Measurements from ENCODE around the gene CDC14A. TPM values are rescaled to one million over a fixed set of nuclear protein-coding genes. Genes with fewer than 3 reads are reported as not detected.

Gene CDC14A
- total and polyA plus RNA-seq, 2 experiments from 2014 or later = 7.3 to 14.5 TPM

DNA sequence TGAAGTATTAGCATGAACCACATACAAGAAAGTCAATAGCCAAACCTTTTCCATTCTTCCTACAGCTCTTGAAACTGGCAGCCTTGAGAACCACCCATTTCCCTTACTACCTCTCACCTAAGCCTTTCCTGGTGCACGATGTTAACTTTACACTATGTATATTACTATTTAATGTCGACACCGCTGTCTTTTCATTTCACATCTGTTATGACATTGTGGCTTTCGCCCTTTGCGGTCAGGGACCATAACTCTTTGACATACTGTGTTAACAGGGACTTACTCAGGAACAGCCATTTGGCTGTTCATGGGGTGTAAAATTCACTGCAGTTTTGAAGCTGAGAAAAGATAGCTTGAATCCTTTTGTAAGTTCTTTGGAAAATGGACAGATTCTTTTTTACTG is 164.6 kb downstream of the CDC14A start:
- Histone ChIP-seq H3K9me2 (replicated peaks; ENCODE audit: insufficient read depth) (no peaks in the 10 kb centered on the region), H3K4me3 (no peak overlapping the region), H3K79me2 (no peaks in the 10 kb centered on the region), H3K4me1 (ENCODE audit: insufficient read depth) (no peaks in the 10 kb centered on the region), H2AFZ (no peak overlapping the region), H4K20me1 (ENCODE audit: insufficient read depth, poor library complexity, severe bottlenecking) (no peaks in the 10 kb centered on the region), H3K4me2 (no peak overlapping the region), H3K36me3 (replicated peaks; ENCODE audit: insufficient read depth, low read depth) (no peaks in the 10 kb centered on the region), H3K27me3 (no peaks in the 10 kb centered on the region), H3K9me3 (ENCODE audit: low read depth) (no peaks in the 10 kb centered on the region), H3K27ac (no peak overlapping the region)
- 91% methylated on average over 5 of the region's 5 CpGs for WGBS (ENCODE audit: low lambda C conversion rate, missing lambda C conversion rate)
- TF ChIP-seq, protein P1, sequence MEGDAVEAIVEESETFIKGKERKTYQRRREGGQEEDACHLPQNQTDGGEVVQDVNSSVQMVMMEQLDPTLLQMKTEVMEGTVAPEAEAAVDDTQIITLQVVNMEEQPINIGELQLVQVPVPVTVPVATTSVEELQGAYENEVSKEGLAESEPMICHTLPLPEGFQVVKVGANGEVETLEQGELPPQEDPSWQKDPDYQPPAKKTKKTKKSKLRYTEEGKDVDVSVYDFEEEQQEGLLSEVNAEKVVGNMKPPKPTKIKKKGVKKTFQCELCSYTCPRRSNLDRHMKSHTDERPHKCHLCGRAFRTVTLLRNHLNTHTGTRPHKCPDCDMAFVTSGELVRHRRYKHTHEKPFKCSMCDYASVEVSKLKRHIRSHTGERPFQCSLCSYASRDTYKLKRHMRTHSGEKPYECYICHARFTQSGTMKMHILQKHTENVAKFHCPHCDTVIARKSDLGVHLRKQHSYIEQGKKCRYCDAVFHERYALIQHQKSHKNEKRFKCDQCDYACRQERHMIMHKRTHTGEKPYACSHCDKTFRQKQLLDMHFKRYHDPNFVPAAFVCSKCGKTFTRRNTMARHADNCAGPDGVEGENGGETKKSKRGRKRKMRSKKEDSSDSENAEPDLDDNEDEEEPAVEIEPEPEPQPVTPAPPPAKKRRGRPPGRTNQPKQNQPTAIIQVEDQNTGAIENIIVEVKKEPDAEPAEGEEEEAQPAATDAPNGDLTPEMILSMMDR (IDR thresholded peaks at IDR 0.05; ENCODE audit: poor library complexity) = no peak
- TF ChIP-seq EZH2phosphoT487 (IDR thresholded peaks at IDR 0.05; ENCODE audit: low read depth, severe bottlenecking, unreplicated experiment) (no peak), EZH2 (IDR thresholded peaks at IDR 0.05; ENCODE audit: borderline replicate concordance) (no peak)
- DNase-seq (ENCODE audit: low spot score) = no peak

DNA sequence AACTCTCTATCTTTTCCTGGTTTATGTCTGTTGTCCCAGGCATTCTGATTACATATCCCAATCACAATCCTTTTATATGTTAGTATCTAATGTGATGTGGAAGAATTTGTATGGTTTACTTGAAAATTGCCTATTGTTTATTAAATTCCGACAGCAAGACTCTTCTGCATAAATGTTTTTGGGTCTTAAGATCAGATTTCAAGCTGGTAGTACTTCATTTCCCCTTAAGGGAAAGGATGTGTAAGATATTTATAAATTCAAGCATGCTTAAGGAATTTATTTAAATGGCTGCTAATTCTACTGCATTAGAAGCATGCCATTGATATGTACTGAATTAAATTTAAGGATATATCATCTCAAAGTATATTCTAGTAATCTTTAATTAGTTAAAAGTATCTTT is 165.2 kb downstream of the CDC14A start:
- Histone ChIP-seq H3K4me3 (no peak overlapping the region), H3K4me2 (no peak overlapping the region), H3K27me3 (no peaks in the 10 kb centered on the region), H3K4me1 (ENCODE audit: insufficient read depth) (no peaks in the 10 kb centered on the region), H3K9me2 (replicated peaks; ENCODE audit: insufficient read depth) (no peaks in the 10 kb centered on the region), H3K36me3 (replicated peaks; ENCODE audit: insufficient read depth, low read depth) (no peaks in the 10 kb centered on the region), H4K20me1 (ENCODE audit: insufficient read depth, poor library complexity, severe bottlenecking) (no peaks in the 10 kb centered on the region), H3K27ac (no peak overlapping the region), H2AFZ (no peak overlapping the region), H3K9me3 (ENCODE audit: low read depth) (no peaks in the 10 kb centered on the region), H3K79me2 (no peaks in the 10 kb centered on the region)
- DNase-seq (ENCODE audit: low spot score) = no peak
- TF ChIP-seq EZH2 (IDR thresholded peaks at IDR 0.05; ENCODE audit: borderline replicate concordance) (no peak), EZH2phosphoT487 (IDR thresholded peaks at IDR 0.05; ENCODE audit: low read depth, severe bottlenecking, unreplicated experiment) (no peak)
- TF ChIP-seq, protein P1 (IDR thresholded peaks at IDR 0.05; ENCODE audit: poor library complexity) = no peak
- 61% methylated on average over 1 of the region's 1 CpG for WGBS (ENCODE audit: low lambda C conversion rate, missing lambda C conversion rate)

DNA sequence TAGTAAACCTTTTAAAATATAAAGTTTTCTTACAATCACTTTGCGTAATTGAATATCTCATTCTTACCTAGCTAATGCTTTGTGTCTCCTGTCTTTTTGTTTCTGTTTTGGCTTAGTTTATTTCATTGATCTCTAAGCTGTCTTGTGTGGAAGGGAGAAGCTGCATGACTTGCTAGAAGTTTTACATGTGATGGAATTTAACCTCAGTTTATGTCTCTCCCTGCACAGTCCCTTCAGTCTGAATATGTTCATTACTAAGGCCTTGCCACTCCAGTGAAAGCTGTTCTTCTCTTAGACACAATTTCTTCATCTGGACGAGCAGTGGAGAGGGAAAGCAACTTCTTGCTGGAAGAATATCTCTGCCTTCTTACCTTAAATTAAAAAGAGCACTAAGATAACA is 165.7 kb downstream of the CDC14A start:
- Histone ChIP-seq H3K79me2 (no peaks in the 10 kb centered on the region), H4K20me1 (ENCODE audit: insufficient read depth, poor library complexity, severe bottlenecking) (no peaks in the 10 kb centered on the region), H2AFZ (no peak overlapping the region), H3K27ac (no peak overlapping the region), H3K27me3 (no peaks in the 10 kb centered on the region), H3K4me1 (ENCODE audit: insufficient read depth) (no peaks in the 10 kb centered on the region), H3K36me3 (replicated peaks; ENCODE audit: insufficient read depth, low read depth) (no peaks in the 10 kb centered on the region), H3K4me2 (no peak overlapping the region), H3K9me2 (replicated peaks; ENCODE audit: insufficient read depth) (no peaks in the 10 kb centered on the region), H3K4me3 (no peak overlapping the region), H3K9me3 (ENCODE audit: low read depth) (no peaks in the 10 kb centered on the region)
- TF ChIP-seq EZH2 (IDR thresholded peaks at IDR 0.05; ENCODE audit: borderline replicate concordance) (no peak), EZH2phosphoT487 (IDR thresholded peaks at IDR 0.05; ENCODE audit: low read depth, severe bottlenecking, unreplicated experiment) (no peak)
- TF ChIP-seq, protein P1 (IDR thresholded peaks at IDR 0.05; ENCODE audit: poor library complexity) = no peak
- 46% methylated on average over 2 of the region's 2 CpGs for WGBS (ENCODE audit: low lambda C conversion rate, missing lambda C conversion rate)
- DNase-seq (ENCODE audit: low spot score) = no peak

Data from hepatocyte (in vitro differentiated cells).